GM21786 (cell line): ENCODE measurements around the gene OSR1.

Experiments used
- ATAC-seq: cut with Tn5 transposase; IDR thresholded peaks from one replicate; pipeline ENCODE4 v1.9.1; 2021; ENCODE audit not compliant: unreplicated experiment

Gene OSR1

DNA sequence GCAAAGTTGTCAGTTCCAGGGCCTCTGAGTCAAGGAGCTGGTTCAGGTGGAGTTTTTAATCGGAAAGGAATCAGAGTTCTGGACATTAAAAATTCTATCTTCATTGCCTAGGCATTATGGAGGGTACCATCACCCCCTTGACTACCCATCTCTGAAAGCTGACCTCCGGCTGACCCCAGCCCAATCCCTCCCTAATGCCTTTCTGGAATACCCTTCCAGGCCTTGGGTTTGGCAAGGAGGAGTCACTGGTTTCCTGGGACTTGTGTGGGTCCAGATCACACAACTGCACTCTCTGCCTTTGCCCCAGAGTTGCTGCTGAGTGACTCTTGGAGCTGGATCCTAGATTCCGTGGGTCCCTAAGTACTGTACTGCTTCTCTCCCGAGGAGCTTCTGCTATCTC lies 1.0 kb upstream of the OSR1 start:
- ATAC-seq, result no peak

DNA sequence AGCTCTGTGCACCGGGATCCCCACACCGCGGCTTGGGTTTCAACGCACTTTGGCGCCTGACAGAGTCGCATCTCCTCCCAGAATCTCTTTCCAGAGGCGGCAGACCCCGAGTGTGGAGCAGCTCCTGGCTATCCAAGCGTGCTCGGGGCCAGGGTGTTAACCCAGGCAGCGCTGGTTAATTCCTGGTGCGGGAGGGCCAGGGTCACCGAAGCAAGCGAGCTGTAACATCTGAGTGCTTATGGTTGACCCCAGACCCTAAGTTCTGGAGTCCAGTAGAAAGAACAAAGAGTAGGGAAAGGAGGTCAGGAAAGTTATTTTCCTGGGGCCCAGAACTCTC lies 566 bp upstream of the OSR1 start:
- ATAC-seq, result no peak

DNA sequence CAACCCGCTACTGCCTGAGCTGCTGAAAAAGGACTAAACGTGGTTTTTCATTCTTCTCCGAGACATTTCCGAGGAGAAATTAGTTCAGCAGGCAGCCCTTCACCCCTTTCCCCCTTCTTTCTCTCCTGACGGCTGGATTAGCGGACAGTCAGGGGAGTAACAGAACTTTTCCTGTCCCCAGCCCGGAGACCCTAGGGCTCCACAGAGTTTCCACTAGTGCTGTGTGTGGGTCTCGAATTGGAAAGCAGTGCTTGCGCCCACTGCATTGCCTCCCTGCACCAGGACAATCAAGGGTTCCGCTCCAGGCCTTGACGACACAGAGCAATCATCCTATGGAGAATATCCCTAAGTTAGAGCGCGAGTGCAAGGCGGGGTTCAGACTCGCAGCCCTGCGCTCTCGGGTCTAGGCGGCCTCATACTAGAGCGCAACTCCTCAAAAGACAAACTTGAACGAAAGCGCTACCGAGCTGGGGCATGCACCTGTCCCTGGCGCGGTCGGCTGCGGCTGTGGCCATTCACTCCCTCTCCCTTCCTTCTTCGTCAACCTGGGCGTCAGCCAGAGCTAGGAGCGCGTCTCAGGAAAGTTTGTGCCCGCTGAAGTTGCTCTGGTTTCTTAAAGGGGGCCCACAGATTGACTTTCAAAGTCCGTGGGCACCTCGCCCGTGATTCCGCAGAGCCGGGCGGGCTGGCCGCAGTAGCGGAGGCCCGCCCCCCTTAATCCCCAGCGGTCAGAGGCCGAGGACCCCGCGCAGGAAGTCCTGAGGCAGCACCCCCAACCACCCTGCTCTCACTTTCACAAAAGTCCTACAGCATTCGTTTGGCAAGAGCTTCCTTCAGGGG lies 801 bp downstream of the OSR1 start:
- ATAC-seq, result no peak

DNA sequence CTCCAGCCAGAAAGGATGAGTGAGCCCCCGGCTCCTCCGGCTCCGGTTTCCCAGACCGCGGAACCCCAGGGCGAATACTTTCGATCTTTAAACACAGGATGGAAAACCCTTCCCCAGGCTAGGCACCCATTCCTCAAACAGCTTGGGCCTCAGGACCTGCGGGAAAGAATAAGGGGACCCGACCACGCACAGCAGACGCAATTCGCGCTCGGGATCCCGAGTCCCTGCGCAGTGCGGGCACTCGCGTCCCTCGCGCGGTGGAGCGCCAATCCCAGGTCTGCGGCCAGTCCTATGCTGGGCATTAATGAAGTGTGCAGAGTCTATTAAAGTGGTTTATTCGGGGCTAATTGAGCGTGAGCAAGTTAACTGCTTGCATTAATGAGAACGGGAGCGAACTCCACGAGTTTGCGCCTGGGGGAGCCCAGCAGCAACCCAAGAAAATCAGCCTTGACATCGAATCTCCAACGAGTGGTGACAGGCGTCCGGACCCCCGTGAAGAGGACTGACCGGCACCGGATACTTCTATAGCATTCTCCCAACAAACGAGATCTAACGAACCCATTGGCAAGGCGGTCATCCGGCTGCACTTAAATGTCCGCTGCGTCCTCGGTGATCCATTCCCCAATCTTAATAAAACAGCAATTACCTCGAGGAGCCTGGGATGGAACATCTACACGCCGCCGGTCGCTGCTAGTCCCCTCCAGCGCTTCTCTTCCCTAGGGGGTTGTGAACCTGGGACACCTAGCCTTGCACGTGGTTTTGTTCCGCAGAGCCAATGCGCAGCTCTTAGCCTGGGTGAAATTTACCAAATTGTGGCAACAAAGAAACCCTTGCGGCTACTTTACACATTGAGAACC lies 1.6 kb downstream of the OSR1 start:
- no peak for ATAC-seq

DNA sequence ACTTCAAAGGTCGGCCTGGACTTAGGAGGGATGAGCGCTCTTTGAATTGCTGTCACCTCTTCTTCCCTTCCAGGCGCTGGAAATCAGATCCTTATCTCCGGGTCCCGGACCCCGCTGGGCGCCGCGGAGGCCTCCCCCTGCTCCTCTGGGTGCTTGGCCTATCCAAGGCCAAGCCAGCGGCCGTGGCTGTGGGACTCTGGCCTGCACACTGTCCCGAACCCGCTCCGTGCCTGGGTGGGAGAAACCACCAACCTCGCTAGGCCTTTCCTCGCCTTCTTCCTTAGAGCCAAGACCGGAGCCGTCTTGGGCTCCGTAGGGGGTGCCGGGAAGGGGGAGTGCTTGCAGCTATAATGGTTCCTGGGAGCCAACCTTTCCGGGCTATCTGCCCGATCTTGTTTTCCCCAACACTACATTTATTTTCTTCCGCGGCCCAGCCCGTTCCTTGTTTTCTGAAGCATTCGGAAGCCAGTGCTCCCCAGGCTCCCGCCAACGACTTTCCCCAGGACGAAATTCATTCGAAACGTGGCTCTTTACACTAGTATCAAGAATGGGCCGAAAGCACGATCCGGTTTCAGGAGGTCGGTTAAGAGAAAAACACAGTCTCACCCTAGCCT lies 2.4 kb downstream of the OSR1 start:
- ATAC-seq, result no peak

DNA sequence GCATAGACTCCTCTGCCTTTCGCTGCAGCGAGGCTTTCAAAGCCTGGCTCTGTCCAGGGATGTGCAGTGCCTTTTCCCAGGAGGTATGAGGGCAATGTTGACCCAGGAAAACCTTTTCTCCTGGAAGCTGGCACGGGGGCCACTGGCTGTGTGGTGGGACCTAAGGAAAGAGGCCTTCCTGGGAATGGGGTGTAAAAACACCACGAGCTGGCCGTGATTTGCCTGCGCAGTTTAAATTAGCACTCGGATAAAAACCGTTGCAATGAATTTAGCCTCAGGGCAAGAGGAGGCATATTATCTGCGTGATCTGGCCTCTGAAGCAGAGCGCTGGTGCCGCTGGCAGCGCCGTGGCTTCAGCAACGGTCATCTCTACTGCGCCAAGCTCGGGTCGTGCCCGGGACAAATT lies 3.0 kb downstream of the OSR1 start:
- ATAC-seq, result no peak

DNA sequence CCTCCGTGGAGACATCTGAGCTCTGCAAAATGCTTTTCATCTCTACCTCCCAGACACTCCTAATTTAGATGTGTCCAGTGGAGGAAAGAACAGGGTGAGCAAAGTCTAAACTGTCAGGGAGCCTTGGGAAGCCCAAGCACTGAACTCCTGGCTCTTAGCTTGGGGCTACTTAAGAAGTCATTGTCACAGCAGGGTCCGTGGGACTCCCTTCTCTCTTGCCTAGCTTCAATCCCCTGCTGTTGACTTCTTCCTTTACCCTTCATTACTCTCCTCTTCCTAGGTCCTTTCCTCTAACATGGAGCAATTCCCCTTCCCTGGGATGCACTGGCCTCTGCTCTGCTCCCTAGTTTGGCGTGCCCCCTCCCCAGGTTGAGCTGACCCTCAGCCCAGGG lies 3.4 kb downstream of the OSR1 start:
- no peak for ATAC-seq

DNA sequence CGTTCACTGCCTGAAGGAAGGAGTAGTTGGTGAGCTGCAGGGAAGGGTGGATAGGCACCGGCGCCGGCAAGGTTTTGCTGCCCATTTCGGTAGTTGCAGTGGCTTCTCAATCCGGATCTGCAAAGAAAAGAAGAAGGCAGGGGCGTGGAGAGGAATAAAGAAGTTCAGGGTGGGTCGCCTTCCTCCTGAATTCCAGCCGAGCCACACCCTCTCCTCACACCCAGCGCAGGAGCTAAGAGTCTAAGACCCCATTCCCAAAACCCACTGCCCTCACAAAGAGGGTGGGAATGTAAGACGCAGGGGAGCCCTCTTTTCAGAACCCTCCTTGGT lies 4.7 kb downstream of the OSR1 start:
- no peak for ATAC-seq

DNA sequence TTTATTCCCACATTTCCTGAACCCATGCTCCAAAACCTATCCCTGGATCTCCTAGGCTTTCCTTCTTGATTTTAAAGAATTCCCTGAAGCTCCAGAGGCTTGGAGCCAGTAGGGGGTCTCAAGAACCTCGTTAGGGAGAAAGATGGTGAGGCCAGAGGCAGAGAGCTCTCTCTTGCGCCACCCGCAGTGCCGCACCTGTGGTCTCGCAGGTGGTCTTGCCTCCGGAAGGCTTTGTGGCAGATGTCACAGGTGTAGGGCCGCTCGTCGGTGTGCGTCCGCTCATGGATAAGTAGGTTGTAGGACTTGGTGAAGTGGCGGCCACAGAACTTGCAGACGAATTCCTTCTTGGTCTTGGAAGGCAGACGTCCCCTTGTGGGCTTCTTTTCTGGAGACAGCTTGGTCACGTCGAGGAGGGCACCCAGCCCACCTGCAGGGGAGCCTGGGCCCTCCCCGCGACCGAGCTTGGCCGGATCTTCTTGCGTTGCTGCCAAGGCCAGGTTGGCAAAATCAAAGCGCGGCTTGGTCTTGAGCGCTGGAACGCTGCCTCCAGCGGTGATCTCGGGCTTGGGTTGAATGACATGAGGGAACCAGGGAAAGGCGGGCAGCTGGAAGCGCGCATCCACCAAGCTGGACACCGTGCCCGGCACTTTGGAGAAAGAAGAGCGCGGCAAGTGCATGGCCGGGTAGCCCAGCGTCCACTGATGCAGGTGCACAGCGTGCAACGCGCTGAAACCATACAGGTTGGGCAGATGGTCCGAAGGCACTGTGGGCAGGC lies 5.3 kb downstream of the OSR1 start:
- no peak for ATAC-seq

DNA sequence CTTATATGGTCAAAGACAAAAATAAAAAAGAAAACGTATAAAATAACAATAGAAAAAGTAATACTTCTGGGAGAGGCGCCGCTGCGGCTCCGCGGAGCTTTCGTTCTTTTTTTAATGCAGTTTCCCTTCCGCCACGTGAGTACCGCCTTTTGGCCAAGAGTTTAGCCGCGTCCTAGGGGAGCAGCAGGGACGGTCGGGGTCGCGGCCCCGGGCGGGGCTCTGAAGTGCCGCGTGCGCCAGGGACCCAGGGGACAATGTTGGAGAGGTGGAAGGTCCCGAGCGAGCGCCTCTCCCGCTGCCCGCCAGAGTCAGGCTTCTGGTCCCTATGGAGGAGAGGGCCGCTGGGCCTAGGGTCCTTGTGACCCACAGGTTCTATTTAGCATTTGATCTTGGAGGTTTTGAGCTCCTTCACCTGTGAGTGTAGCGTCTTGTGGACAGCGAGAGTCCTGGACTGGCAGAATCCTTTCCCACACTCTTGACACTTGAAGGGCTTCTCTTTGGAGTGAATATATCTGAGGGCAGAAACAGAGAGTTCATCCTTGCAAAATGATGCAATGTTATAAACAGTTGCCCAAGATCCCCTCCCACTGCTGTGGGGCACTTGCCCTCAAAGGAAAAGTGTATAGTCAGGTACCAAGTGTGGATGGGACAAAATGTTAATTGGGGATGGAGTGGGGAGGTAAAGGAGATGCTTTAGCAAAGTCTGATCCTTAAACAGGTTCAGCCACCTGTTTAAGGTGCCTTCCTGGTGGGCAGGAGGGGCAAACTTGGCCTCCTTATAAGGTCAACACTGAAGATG lies 6.3 kb downstream of the OSR1 start:
- no peak for ATAC-seq

DNA sequence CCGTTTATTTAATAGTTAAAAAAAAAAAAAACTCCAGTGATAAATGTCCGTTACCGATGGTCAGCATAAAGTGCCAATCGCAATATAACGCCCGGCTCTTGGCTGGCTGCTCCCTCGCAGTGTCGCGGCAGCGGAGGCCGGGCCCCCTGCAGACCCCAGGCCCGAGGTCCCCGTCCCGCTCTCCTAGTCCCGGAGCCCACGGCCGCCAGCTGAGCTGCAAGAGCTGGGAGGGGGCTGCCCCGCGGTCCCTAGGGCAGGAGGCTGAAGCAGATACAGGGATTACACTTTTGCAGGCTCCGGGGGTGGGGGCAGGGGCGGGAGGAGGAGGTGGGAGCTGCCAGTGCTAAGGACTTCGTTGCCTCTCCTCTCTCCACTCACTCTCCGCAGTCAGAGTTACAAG lies 6.9 kb downstream of the OSR1 start:
- ATAC-seq, result no peak

DNA sequence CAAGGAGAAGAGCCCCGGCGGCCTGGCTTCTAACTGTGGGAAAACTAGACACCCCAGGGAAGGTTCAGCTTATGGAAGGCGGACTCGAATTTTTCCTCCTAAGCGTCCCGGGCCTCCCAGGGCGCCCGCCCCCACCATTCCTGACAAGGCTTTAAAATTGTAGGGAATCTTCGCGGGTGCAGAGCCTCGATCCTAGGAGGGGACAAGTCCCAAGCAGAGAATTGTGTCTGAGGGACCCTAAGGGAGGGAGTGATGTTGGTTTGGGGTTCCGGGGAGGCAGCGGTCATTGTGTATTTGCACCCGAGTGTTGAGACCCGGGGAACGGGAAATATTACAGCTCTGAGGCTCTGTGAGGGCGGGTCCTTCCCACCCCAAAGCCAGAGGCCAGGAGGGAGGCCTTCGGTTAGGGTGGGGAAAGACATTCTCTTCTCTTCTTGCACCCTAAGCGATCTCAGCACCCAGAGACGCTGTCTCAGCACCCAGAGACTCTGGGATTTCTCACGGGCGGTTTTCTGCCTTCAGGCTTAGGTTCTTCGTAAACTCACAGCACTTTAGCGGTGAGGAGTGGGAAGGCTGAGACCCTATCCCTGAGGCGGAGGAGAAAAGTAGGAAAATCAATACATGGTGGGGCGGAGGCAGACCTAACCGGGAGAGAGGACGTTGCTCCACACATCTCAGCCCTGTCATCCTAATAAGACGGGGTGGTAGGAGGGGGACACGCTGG lies 7.6 kb downstream of the OSR1 start:
- ATAC-seq, result no peak

DNA sequence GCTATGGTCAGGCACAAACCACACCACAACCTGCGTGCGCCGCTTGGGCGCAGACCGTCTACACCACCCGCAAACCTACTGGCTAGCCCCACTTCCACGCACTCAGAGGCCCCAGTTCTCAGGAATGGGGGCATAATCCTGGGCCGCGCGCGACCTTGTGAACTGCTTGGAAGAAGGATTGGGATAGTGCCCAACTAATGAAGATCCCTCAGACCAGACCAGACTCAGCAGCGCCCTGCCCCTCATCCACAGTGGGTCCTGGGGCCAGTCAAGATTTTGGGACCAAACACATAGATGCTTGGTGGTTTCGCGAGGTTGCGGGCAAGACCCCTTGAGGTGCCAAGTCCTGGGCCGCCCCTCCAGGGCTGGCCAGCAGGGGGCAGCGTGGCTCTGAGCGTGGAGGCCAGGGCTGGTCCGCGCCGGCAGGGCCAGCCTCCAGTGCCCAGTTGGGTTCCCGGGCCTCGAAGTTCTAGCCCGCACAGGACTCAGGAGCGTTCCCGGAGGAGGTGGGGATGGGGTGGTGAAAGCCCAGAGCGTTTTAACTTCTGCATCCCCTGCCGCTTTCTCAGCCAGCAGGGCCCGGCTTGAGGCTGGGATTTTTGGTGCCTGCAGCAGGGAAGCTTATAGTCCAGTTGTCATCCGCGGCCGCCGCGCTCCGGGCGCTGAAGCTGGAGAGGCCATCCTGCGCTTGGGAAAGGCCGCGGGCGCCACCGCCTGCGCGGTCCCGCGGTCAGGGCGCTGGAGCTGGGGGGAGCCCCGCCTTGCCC lies 8.3 kb downstream of the OSR1 start:
- no peak for ATAC-seq

DNA sequence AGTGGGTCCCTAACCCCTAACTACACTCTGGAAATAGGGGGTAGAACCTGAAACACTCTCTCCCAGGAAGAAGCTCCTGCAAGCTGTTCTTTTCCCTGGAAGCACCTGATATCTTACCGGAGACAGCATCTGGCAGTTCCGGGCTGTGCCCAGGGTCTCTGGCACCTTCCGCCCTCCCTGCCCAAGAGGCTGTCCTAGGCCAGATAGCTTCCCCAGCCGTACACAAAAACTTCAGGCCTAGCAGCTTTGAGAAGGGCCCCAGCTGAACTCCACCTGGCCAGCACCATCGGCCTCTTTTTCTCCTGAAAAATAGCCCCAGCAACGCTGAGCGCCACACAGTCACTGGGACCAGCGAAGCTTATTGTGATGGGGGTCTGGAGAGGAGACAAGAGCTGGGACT lies 9.7 kb downstream of the OSR1 start:
- no peak for ATAC-seq

DNA sequence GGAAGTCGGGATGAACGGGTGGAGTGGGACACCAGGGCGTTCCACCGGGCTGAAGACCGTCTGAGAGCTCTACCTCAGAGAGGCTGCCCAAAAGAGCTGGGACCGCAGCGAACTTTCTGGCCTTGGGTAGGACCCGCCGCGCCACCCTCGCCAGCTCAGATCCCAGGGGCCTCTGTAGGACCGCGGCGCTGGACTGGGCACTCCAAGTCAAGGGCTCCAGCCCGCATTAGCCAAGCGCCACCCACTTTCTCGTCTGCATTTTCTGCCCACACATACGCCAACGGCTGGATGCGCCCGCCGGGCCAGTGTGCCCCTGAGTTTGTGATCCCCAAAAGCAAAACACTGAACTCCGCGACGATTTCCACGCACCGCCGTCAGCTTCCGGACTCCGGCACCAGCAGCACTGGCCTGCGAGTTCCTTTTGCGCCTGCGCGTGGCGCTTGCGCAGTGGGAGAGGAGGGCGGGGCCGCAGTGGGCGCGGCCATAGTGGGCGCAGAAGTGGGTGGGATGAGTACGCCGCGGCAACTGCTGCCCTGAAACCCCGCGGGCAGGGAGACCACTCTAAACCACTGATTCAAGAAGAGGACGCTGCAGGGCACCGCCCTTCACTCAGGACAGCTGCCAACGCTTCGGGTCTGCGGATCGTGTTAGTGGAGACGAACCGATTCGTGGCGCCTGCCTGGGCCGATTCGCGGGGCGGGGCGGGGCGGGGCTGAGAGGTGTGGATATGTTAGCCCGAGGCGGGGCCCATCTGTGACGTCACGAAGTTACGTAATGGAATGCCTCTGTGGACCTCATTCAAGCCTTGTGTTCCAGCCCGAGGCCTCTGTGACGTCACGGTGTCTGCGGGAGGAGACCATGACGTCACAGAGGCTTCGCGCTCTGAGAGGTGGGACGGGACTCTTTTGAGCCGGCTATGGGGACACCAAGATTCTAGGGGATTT lies 10.5 kb downstream of the OSR1 start:
- ATAC-seq, result peak; percentile 90

DNA sequence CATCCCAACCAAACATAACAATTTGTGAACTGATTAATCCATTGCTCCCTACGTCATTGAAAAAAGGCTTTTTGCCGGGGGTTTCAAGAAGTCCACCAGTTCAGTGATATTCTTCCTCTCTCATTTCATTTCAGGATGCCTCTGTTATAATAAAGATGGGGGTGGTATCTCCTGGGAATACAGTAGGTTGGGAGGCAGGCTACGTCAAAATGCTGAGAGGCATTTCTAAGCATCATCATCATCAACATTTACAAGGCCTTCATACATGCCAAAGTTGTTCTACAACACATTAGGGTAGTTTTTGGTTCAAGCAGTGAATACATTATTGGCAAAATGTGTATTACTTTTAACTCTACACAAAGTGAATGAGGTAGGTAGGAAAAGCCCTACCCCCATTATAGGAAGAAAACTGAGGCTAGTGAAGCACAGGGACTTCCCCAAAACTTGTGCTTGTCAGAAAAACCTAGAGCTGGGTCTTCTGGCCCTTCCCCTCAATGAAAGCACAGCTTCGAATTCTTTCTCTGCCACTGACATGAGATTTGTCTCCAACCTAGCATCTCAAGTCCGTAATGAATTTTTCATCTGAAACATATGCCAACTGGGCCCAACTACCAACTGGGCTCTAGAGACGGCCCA lies 11.3 kb downstream of the OSR1 start:
- ATAC-seq, result peak; percentile 9

DNA sequence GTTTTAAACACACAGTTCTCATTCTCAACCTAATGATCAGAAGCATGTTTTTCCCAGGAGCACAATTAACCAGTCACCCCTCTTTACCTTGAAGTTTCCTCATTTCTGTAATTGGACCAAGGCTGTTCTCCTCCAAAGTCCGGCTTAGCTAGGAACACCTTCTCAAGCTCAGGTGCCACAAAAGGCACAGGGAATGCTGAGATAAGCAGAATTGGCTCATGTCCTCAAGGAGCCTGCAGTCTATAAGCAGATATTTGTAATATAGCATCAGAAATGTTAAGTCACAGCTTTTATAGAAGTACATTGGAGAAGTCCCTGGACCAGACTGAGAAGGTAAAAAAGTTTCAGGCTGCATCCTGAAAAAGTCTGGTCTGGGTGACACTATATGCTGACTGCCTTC lies 20.7 kb downstream of the OSR1 start:
- no peak for ATAC-seq

DNA sequence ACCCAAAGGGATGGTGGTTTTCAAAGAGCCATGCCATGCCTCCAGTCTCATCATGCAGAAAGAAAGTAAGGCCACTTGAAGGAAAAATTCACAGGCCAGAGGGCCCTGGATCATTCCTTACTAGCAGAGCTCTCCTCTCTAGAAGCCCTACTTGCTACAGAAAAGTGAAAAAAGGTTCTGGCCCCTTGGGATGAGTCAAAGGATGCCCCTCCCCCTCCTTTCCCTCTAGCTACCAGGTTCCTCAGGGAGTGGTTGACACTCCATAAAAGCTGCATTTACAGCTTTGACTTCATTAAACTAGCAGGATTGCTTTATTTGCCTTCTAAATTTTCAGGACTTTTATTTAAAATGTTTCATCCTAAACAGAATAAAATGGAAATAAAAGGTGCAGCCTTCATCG lies 21.2 kb downstream of the OSR1 start:
- ATAC-seq, result no peak
